ENCODE data around the gene MEF2C. TPM values are rescaled to one million over a fixed set of nuclear protein-coding genes. Genes with fewer than 3 reads are reported as not detected.

MEF2C gene
- total and polyA plus RNA-seq, 11 donors = 15.5 to 98.5 (median 56.2) TPM

GRCh38 chr5:88872971-88873370, 10.0 kb downstream of the MEF2C start:
- Histone ChIP-seq H3K4me3 (peak overlapping the region in 9 of 12 donors; percentile 4 to 24 (median 13)), H3K27ac (peak overlapping the region in 6 of 12 donors; percentile 2 to 47 (median 20)), H3K9me3 (no peaks in the 10 kb centered on the region), H3K27me3 (no peaks in the 10 kb centered on the region), H3K36me3 (peaks cover 0 to 5% (median 0%) of the 10 kb centered on the region in 9 donors), H3K4me1 (peaks cover 2 to 80% (median 45%) of the 10 kb centered on the region in 12 donors)
- TF ChIP-seq CTCF (IDR thresholded peaks at IDR 0.05) (no peak), POLR2A (IDR thresholded peaks at IDR 0.05) (no peak)
- ATAC-seq = no peak
- WGBS, 4 donors = 48 to 62% (median 58%) methylated on average over 6 of the region's 6 CpGs
- no peak for DNase-seq
- intact Hi-C loops (cut with DNase I) = no loop called here

- TF ChIP-seq POLR2A (IDR thresholded peaks at IDR 0.05) = no peak
- no peak overlapping the region for H3K27ac ChIP-seq
These were observed 12.7 kb downstream of the MEF2C start for GRCh38 chr5:88870285-88870684.

GRCh38 chr5:88868468-88869068, 14.4 kb downstream of the MEF2C start:
- peaks cover 0 to 11% (median 0%) of the 10 kb centered on the region in 9 donors for H3K36me3 ChIP-seq
- intact Hi-C loops (cut with DNase I) = no loop called here
- TF ChIP-seq POLR2A (IDR thresholded peaks at IDR 0.05) (no peak), CTCF (IDR thresholded peaks at IDR 0.05) (no peak)
- 77 to 83% (median 81%) methylated on average over 7 of the region's 7 CpGs for whole genome bisulfite sequencing, 4 donors
- ATAC-seq = no peak
- no peak overlapping the region for H3K27ac ChIP-seq
- H3K4me3 ChIP-seq = no peak overlapping the region
- peaks cover 0 to 55% (median 11%) of the 10 kb centered on the region in 12 donors for H3K4me1 ChIP-seq
- DNase-seq = no peak
- no peaks in the 10 kb centered on the region for H3K27me3 ChIP-seq
- no peaks in the 10 kb centered on the region for H3K9me3 ChIP-seq

More at GRCh38 chr5:88870285-88870684, 12.7 kb downstream of the MEF2C start:
- peaks cover 0 to 5% (median 0%) of the 10 kb centered on the region in 9 donors for H3K36me3 ChIP-seq
- no peaks in the 10 kb centered on the region for H3K9me3 ChIP-seq
- no peaks in the 10 kb centered on the region for H3K27me3 ChIP-seq
- H3K4me1 ChIP-seq = peaks cover 0 to 66% (median 21%) of the 10 kb centered on the region in 12 donors
- H3K4me3 ChIP-seq = no peak overlapping the region
- 18 to 29% (median 26%) methylated on average over 2 of the region's 2 CpGs for whole genome bisulfite sequencing, 4 donors
- ATAC-seq (no peak), DNase-seq (no peak)
- intact Hi-C loops (cut with DNase I) = no loop called here

- no peak for DNase-seq
- no peaks in the 10 kb centered on the region for H3K9me3 ChIP-seq
- H3K27me3 ChIP-seq = no peaks in the 10 kb centered on the region
- H3K27ac ChIP-seq = no peak overlapping the region
- TF ChIP-seq POLR2A (IDR thresholded peaks at IDR 0.05) (no peak), CTCF (IDR thresholded peaks at IDR 0.05) (no peak)
- H3K4me1 ChIP-seq = peaks cover 0 to 55% (median 13%) of the 10 kb centered on the region in 12 donors
- WGBS, 4 donors = 88 to 95% (median 93%) methylated on average over 6 of the region's 6 CpGs
- peaks cover 0 to 15% (median 0%) of the 10 kb centered on the region in 9 donors for H3K36me3 ChIP-seq
- intact Hi-C loops (cut with DNase I) = no loop called here
- H3K4me3 ChIP-seq = no peak overlapping the region
- ATAC-seq = no peak
These were observed 15.3 kb downstream of the MEF2C start for GRCh38 chr5:88867638-88868037.
